Stimulated activated CD8-positive, alpha-beta memory T cell treated with anti-CD3 and anti-CD28 coated beads, Interleukin-12 subunit alpha, Interleukin-12 subunit beta, amount 100 ng/mL, for 24 hours (primary cell): ENCODE measurements around the gene CFAP410.
"Not testable (repeated sequence)": the region's sequence is repeated elsewhere in the genome, so short reads cannot be mapped to it uniquely, and the experiment has no call there.

Experiments used
- DNase-seq: peaks from one replicate; pipeline ENCODE4 v3.0.0-alpha.2; 2020; ENCODE audit errors: extremely low read depth

Gene CFAP410

DNA sequence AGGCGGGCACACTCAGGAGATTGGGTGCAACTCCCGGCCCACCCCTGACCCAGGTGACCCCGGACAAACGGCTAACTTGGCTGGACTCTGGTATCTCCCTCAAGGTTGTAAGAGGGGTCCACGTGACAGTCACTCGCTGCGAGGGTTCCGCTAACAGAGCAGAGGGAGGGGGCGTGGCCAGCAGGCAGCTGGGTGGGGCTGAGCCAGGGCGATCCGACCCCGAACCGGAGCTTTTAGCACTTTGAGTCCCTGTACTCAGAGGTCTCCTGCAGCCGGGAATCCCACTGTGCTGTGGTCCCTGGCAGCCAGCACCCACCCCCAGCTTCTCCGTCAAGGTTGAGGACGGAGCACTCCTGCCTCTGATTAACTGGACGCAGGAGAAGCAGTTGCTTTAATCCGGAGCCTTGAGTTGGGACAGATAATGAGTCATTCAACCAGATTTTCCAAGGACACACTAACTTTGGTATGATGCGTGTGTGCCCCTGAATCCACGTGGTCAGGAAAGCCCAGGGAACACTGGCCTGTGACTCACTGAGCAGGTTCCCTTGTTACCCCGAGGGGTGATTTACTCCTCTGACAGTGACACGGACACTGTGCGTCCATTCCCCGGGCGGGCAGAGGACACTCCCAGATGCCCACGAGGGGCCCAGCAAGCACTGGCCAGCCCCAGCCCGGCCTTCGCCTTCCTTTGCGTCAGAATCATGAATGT is 31.0 kb upstream of the CFAP410 start:
- DNase-seq = no peak

DNA sequence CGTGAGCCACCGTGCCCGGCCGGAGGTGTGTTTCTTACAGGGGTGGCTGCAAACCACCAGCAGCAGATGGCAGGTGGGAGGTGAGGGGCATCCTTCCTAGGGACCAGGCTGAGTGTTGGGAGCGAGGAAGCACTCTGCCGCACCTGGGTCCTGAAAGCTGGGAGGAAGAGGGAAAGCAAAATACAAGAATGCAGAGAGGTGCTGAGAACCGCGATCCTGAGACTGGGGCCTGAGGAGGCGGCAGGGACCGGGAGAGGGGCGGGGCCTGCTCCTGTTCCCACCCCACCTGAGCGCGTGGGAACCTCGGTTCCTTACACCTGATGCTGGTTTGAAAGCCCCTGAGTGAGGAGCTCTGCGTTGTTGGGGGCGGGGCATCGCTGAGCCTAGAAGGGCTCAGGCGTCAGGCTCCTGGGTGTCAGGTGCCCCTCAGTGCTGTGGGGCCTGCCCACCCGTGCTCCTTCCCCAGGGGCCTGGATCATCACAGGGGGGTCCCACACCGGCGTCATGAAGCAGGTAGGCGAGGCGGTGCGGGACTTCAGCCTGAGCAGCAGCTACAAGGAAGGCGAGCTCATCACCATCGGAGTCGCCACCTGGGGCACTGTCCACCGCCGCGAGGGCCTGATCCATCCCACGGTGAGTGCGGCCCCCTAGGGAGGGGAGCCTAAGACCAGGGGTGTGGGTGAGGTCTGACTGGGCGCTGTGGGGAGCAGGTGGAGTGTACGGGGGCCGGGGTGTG is 29.7 kb upstream of the CFAP410 start:
- no peak for DNase-seq

DNA sequence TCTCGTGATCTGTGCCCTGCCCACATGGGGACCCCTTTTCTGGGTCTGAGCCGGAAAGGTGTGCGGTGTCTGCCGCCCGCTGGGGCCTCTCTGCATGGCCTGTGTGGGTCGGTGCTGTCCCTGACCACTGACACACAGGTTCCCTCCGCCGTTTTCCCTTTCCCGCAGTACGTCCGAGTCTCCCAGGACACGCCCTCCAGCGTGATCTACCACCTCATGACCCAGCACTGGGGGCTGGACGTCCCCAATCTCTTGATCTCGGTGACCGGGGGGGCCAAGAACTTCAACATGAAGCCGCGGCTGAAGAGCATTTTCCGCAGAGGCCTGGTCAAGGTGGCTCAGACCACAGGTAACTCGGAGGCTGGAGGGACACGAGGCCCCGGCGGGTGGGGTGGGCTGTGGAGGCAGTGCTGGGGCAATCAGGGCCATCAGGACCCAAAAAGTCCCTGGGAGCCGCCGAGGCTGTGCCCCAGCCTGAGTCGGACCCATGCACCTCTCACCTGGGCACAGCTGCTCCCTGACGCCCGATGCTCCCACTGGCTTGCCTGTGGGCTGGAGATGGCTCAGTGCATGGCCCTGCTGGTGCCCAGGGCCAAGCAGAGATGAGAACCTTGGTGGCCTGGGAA is 27.5 kb upstream of the CFAP410 start:
- no peak for DNase-seq

DNA sequence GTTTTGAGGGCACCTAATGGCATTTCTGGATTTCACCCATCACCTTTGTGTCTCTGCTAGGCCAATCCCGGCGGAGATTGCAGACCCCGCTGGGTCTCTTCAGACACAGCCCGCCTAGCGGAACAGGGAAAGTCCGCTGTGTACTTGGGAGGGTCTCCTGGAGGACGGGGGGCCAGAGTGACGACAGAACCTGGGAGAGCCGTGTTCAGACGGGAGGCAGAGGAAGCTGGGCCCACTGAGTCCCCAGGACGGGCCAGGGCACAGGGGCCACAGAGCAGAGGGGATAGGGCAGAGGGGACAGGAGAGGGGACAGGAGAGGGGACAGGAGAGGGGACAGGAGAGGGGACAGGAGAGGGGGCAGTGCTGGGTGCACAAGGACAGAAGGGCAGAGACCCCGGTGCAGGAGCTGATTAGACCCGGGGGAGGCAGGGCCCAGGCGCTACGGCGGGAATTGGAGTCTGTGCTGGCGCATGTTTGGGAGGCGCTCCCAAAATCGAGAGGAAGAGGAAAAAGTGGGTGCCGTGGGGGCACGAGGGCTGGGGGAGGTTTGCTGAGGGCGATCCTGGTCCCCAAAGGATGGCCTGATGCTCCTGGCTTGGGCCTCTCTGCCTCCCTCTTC is 26.9 kb upstream of the CFAP410 start:
- no peak for DNase-seq

DNA sequence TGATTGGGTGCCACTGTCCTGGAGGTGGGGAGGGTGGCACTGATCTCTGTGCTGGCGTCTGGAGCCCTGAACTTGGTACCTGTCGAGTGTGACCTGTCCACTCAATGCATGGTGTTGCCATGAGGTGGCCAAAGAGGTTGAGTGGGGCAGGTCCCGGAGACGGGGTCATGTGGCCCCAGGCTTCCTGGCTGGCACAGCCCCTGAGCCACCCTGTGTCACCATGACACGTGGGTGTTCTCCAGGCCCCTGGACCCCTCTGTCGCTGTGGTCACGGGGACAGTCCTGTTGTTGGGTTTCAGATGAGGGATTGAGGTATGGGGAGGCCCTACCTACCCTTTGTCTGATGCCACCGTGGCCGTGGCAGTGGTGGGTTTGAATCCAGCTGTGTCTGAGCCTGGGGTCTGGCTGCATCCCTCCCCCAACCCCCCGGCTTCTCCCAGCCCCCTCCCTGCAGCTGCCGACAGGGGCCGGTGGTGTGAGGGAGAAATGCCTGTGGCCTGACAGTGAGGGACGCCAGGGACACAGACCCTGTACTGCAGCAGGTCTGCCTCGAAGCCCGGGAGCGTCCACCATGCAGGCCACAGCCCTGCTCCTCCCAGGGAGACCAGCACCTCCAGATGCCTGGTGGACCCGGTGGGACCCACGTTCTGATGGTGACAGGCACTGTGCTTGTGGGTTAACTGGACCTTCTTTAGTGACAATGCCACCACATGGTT is 26.2 kb upstream of the CFAP410 start:
- no peak for DNase-seq

DNA sequence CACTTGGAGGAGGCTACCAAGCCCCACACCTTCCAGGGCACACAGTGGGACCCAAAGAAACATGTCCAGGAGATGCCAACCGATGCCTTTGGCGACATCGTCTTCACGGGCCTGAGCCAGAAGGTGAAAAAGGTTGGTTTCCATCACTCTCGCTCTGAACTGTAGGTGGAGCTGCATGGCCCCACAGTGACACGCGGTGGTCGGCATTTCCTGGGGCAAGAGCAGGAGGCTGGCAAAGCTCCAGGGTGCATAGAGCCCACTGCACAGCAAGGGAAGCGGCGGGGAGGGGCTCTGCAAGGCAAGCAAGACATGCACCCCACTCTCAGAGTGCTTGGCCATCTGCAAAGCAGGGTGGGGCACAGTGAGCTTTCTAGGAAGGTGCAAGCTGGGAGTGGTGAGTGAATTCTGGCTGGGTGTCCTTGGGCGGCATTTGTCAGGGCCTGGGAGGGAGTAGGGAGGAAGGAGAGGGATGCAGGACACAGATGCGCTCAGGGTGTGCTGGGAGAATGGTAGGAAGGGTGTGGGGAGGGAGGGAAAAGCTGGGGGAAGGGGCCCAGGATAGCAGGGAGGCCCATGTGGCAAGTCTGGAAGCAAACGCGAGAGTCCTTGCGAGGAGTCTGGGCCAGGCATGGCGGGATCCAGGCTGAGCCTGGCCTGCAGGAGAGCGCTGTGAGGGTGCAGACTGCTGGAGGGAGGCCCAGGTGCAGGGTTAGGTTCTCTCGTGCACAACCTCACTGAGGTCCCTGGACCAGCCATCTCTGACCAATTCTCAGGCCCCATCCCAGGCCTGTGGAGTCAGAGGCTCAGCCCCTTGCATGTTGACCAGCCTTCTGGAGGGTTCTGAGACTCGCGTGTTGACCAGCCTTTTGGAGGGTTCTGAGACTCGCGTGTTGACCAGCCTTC is 25.2 kb upstream of the CFAP410 start:
- no peak for DNase-seq

DNA sequence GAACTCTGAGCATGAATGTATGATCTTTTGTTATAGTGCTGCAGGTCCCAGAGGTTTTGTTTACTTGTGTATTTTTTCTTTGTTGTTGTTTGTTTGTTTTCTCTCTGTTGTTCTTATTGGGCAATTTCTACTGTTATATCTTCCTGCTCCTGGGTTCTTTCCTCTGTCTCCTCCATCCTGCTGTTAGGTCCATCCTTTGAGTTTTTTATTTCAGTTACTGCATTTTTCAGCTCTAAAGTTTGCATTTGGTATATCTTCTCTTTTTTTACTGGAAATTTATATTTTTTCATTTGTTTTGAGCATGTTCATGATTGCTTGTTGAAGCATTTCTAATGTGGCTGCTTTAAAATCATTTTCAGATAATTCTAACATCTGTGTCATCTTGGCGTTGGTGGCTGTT is 24.1 kb upstream of the CFAP410 start:
- no peak for DNase-seq

DNA sequence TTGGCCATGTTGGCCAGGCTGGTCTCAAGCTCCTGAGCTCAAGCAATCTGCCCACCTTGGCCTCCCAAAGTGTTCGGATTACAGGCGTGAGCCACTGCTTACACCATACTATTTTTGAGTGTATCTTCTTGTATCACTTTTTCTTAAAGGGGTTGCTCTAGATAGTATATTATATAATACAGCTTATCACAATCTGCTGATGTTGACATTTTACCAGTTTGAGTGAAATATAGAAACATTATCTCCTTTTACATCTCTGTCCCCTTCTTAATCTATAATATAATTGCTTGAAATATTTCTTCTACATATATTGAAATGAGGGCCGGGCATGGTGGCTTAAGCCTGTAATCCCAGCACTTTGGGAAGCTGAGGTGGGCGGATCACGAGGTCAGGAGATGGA is 22.7 kb upstream of the CFAP410 start:
- not testable (repeated sequence) for DNase-seq

DNA sequence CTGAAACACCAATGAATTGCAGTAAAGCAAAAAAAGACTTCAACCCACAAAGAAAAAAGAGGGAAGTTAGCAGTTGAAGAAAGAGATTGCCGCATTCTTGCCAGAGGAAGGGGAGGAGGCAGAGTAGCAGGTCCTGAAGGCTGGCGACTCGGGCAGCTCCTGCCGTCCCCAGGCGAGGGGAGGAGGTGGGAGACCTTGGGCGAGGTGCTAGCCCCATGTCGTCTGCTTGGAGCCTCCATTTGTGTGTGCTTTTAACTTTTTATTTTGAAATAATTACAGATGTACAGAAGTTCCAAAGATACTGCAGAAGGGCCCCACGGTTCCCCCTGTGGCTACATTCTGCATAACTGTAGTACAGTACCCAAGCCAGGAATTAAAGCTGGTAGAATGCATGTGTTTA is 21.0 kb upstream of the CFAP410 start:
- DNase-seq = no peak

DNA sequence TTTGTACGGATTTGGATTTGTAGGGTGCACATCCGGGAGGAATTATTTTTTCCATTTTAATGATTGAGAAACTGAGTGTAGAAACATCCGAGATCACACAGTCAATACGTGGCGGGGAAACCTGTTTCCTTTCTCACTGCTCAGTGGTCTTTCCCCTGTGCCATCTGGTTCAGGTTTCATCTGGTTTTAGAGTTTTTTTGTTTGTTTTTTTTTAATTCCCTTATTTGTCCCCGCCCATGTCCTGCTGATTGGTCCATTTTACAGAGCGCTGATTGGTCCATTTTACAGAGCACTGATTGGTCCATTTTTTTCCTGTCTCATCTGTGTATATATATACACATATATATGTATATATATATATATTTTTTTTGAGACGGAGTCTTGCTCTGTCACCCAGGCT is 20.2 kb upstream of the CFAP410 start:
- no peak for DNase-seq

DNA sequence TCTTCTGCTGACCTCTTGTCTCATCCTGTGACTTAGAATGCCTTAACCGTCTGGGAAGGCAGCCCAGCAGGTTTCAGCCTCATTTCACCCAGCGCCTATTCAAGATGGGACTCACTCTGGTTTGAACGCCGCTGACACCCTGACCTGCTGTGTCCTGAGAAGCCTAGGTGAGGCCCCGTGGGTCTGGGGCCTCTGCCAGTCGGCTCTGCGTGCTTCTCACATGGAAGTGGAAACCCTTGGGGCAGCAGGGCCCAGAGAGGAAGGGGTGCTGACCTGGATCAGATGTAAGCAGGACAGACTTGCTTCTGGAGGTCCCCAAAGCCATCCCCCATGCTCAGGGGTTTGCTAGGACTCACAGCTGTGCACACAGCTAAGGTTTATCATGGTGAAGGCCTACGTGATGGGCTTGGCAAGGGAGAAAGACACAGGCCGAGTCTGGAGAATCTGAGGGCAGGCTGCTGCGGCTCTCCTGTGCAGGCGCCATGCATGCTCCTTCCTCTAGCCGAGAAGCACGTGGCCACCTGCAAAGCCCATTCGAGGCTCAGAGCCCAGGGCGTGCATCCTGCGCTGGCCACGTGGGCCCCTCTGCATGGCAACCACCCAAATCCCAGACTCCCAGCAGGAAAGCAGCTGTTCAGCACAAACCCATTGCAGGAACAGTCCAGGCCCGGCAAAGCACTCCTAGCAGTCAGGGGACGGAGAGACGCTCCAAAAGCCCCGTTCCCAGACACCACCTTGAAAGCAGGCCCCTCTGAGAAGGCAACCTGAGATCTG is 18.1 kb upstream of the CFAP410 start:
- DNase-seq = no peak

DNA sequence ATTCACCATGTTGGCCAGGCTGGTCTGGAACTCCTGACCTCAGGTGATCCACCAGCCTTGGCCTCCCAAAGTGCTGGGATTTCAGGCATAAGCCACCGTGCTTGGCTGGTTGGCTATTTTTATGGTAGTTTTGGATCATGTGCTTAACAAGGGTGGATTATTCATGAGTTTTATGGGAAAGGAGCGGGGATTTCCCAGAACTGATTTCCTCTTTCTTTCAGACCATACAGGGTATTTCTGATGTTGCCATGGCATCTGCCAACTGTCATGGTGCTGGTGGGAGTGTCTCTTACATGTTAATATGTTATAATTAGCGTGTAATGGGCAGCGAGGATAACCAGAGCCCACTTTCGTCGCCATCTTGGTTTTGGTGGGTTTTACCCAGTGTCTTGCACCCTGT is 17.4 kb upstream of the CFAP410 start:
- no peak for DNase-seq

DNA sequence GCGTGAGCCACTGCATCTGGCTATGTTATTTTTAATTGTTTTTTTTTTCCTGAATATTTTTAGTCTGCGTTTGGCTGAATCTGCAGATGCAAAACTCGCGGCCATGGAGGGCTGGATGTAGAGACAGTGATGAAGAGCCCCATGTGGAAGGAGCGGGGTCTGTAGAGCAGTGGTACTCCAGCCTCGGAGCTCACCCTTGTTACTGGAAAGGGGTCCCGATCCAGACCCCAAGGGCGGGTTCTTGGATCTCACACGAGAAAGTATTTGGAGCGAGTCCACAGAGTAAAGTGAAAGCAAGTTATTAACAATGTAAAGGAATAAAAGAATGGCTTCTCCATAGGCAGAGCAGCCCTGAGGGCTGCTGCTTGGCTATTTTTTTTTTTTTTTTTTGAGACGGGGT is 17.0 kb upstream of the CFAP410 start:
- DNase-seq = no peak

DNA sequence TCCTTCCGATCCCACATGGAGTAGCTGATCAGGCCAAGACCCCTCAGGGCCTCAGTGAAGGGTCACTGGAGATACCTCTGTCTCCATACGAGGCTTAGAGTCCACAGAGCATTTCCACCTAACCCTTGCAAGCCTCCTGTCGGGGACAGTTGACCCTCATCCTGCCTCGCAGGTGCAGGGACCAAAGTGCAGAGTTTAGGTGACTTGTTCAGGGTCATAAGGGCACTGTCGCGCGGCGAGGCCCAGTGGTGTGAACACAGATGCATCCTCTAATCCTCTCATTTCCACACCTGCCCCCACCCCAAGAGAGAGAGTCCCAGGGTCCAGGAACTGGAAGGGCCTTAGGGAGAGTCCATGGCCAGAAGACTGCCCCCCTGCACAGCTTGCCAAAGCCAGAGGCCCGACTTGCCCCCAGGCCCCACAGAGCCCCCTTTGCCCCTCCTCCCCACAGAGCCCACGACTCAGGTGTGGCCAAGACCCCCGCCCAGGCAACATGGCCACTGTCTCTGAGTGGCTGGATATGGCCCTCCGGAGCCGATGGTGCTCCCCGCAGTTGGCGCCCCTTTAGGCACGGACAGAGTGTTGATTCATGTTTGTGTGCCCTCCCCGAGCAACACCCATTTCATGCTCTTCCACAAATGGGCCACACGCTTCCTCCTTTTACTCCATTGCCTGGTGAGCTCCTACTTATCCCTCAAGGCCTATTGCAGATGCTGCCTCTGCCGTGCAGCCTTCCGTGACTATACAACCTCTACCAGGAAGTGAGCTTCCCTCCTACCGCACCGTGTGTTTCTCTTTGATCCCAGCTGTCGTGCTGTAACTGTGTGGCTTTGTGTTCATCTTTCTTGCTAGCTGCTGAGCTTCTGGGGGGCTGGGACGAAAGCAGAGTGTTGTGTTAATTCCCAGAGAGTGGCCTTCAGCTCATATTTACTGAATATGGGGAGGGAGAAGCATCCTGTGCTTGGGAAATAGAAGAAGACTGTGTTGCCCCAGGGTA is 15.9 kb upstream of the CFAP410 start:
- DNase-seq = no peak

DNA sequence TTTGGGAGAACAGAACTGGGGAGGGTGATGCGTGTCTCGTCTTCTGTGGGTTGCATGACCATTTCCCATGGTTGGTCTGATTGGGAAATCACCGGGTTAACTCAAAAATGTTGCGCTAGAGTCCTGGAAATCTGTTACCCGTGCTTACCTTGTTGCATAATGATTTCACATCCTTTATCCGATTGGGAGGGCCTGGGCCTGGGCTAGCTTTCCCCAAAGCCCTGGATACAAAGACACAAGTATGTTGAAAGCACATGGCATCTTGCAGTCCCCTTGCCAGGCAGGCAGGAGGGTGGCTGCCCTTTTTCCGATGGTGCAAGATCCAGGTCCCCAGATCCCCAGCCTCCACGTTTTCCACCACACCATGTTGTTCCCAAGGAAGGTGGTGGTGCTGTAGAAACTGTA is 14.8 kb upstream of the CFAP410 start:
- no peak for DNase-seq

DNA sequence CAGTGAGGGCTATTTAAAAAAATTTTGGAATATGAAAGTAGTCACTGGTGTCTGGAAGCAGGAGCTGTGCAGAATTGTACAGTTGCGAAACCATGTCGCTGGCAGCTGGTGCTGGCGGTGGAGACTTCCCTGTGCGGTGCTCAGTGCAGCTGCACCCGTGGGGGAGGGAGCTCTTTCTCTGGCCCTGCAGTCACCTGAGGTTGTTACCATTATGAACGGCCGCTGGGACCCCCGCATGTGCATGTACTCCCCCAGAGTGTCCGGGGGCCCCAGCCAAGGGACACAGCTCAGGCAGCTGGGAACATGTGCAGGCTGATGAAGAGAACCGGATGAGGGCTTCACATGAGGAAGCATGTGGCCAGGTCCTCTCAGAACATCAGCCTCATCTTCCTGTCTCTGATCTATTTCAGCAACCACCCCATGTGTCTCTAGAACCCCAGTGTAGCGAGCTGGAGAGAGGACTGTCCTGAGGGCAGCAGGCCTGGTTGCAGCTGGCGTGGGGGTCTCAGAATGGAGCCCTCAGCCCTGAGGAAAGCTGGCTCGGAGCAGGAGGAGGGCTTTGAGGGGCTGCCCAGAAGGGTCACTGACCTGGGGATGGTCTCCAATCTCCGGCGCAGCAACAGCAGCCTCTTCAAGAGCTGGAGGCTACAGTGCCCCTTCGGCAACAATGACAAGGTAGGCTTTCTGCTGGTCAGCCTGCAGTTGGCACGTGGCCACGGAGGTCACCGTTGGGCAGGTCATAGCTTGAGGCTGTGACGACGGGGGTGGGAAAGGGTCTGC is 14.2 kb upstream of the CFAP410 start, which contains the start of gene TRPM2:
TSS of gene TRPM2 (plus strand) at position 431 of the 780 bp plus-strand sequence. CDS start at position 511, 80 bp downstream.
- DNase-seq = no peak

DNA sequence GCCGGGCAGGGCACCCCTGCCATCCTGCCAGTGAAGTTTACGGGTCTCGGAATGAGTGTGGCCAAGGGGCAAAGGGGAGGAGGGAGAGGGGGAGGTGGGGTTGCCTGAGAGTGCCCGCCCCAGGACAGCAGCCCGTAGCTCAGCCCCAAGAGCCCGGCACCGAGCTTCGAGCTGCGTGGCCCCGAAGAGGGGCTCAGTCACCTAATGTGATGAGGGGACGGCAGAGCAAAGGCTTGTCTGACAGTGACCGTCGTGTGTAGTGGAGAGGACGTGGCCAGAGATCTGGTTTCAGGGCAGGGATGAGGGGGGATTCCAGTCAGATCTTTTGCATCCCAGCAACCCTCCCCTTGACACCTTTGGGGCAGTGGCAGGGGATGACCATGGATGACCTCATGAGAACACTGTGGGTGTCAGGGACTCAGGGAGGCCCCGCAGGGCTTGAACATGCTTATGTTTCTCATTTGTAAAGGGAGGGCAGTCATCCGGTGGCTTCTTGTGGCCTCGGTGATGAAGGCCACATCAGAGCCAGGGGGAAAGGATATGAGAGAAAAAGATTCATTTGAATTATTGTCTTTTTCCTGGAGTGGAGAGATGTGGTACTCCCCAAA is 13.2 kb upstream of the CFAP410 start:
- no peak for DNase-seq
